Measurements from ENCODE around the gene MAP3K20. TPM values are rescaled to one million over a fixed set of nuclear protein-coding genes. Genes with fewer than 3 reads are reported as not detected.
"Not testable (repeated sequence)": the region's sequence is repeated elsewhere in the genome, so short reads cannot be mapped to it uniquely, and the experiment has no call there.

The MAP3K20 gene
- total RNA-seq, 1 experiment from 2014 or later = 44.5 TPM

DNA sequence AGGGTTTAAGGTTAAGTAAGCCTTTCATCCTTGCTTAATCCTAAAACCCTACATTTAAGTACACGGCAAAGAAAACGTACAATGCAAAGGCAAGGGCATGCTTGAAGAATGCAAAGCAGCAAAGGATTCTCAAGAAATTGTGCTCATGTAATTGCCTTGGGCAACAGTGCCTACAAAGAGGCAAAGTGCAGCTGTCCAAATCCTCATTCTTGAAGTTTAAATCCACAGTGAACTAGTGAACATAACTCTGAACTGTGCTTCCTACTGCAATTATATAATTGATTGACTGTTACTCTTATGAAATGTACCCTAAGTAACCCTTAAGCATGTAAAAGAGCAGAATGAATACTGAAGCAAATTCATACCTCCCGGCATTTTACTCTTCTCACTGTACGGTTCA lies 85.4 kb downstream of the MAP3K20 start:
- TF ChIP-seq, protein P1, sequence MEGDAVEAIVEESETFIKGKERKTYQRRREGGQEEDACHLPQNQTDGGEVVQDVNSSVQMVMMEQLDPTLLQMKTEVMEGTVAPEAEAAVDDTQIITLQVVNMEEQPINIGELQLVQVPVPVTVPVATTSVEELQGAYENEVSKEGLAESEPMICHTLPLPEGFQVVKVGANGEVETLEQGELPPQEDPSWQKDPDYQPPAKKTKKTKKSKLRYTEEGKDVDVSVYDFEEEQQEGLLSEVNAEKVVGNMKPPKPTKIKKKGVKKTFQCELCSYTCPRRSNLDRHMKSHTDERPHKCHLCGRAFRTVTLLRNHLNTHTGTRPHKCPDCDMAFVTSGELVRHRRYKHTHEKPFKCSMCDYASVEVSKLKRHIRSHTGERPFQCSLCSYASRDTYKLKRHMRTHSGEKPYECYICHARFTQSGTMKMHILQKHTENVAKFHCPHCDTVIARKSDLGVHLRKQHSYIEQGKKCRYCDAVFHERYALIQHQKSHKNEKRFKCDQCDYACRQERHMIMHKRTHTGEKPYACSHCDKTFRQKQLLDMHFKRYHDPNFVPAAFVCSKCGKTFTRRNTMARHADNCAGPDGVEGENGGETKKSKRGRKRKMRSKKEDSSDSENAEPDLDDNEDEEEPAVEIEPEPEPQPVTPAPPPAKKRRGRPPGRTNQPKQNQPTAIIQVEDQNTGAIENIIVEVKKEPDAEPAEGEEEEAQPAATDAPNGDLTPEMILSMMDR (IDR thresholded peaks at IDR 0.05; ENCODE audit: insufficient read depth in 1 of 2, low read depth in 1 of 2, low read length in 1 of 2, severe bottlenecking in 1 of 2, unreplicated experiment in 1 of 2) = no peak
- H3K9me3 ChIP-seq = no peaks in the 10 kb centered on the region
- no peaks in the 10 kb centered on the region; the same call in 1 of the 2 replicates for H3K36me3 ChIP-seq (ENCODE audit: control insufficient read depth, insufficient read depth, low read length)
- no peak for DNase-seq
- no peak overlapping the region for H3K4me3 ChIP-seq (ENCODE audit: low read depth, low read length)
- intact Hi-C loops (cut with micrococcal nuclease; ENCODE audit: unreplicated experiment) = no loop called here
- Mint-ChIP-seq H3K4me3 (ENCODE audit: unreplicated experiment) (no peak overlapping the region), H3K27ac (ENCODE audit: unreplicated experiment) (peak overlapping the region; percentile 10), H3K36me3 (ENCODE audit: insufficient read depth, unreplicated experiment) (peaks cover 15% of the 10 kb centered on the region), H3K27me3 (ENCODE audit: insufficient read depth, unreplicated experiment) (no peaks in the 10 kb centered on the region), H3K9me3 (ENCODE audit: unreplicated experiment) (peaks cover 2% of the 10 kb centered on the region), H3K4me1 (ENCODE audit: low read depth, unreplicated experiment) (peaks cover 20% of the 10 kb centered on the region)
- H3K4me1 ChIP-seq = peaks cover 21% of the 10 kb centered on the region
- no TSS peak for BruUV-seq (replicated peaks)
- ChIA-PET POLR2A (no interaction called here), CTCF (interaction anchor here (0.6 kb wide), 1 partner anchor 125 kb away, joined by 5 read pairs; no protein-coding TSS in a partner anchor)
- no peaks in the 10 kb centered on the region for H3K27me3 ChIP-seq (replicated peaks; ENCODE audit: control insufficient read depth, insufficient read depth, low read length)

DNA sequence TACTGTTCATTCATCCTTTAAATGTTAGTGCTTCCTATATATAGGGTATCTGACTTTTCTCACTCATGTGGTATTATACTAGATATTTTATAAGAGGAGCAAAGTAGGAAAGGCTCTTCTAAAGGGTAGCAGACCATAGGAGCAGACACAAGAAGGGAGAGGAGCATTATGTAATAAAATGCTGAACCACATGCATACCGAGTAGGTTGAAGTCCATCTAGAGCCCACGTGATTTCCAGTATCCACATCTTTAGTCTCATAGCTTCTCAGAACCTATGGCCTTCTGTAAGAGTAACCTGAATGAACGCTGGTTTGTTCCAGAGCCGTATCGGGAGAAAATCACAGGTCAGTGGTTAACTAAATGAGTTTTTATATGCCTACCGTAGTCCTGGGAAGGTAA lies 85.9 kb downstream of the MAP3K20 start:
- Mint-ChIP-seq H3K27ac (ENCODE audit: unreplicated experiment) (no peak overlapping the region), H3K36me3 (ENCODE audit: insufficient read depth, unreplicated experiment) (peaks cover 12% of the 10 kb centered on the region), H3K4me3 (ENCODE audit: unreplicated experiment) (no peak overlapping the region), H3K9me3 (ENCODE audit: unreplicated experiment) (no peaks in the 10 kb centered on the region), H3K27me3 (ENCODE audit: insufficient read depth, unreplicated experiment) (no peaks in the 10 kb centered on the region), H3K4me1 (ENCODE audit: low read depth, unreplicated experiment) (peaks cover 20% of the 10 kb centered on the region)
- ChIA-PET POLR2A (no interaction called here), CTCF (no interaction called here)
- no peaks in the 10 kb centered on the region; the same call in 1 of the 2 replicates for H3K36me3 ChIP-seq (ENCODE audit: control insufficient read depth, insufficient read depth, low read length)
- no peaks in the 10 kb centered on the region for H3K9me3 ChIP-seq
- no peaks in the 10 kb centered on the region for H3K27me3 ChIP-seq (replicated peaks; ENCODE audit: control insufficient read depth, insufficient read depth, low read length)
- no peak for DNase-seq
- no TSS peak for BruUV-seq (replicated peaks)
- intact Hi-C loops (cut with micrococcal nuclease; ENCODE audit: unreplicated experiment) = no loop called here
- TF ChIP-seq, protein P1 (IDR thresholded peaks at IDR 0.05; ENCODE audit: insufficient read depth in 1 of 2, low read depth in 1 of 2, low read length in 1 of 2, severe bottlenecking in 1 of 2, unreplicated experiment in 1 of 2) = no peak
- H3K4me3 ChIP-seq (ENCODE audit: low read depth, low read length) = no peak overlapping the region
- peaks cover 21% of the 10 kb centered on the region for H3K4me1 ChIP-seq

DNA sequence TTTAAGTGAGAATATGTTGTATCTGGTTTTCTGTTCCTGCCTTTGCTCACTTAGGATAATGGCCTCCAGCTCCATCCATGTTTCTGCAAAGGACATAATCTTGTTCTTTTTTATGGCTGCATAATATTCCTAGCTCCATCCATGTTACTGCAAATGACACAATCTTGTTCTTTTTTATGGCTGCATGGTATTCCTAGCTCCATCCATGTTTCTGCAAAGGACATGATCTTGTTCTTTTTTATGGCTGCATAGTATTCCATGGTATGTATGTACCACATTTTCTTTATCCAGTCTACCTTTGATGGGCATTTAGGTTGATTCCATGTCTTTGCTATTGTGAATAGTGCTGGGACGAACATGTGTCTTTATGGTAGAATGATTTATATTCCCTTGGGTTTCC lies 87.7 kb downstream of the MAP3K20 start:
- H3K36me3 ChIP-seq (ENCODE audit: control insufficient read depth, insufficient read depth, low read length); POLR2A ChIA-PET; H3K27me3 Mint-ChIP-seq (ENCODE audit: insufficient read depth, unreplicated experiment); DNase-seq; H3K36me3 Mint-ChIP-seq (ENCODE audit: insufficient read depth, unreplicated experiment); H3K27me3 ChIP-seq (replicated peaks; ENCODE audit: control insufficient read depth, insufficient read depth, low read length); BruUV-seq (replicated peaks); H3K4me3 ChIP-seq (ENCODE audit: low read depth, low read length); H3K4me3 Mint-ChIP-seq (ENCODE audit: unreplicated experiment); H3K9me3 ChIP-seq; H3K9me3 Mint-ChIP-seq (ENCODE audit: unreplicated experiment); intact Hi-C loops (cut with micrococcal nuclease; ENCODE audit: unreplicated experiment); H3K27ac Mint-ChIP-seq (ENCODE audit: unreplicated experiment): not testable (repeated sequence)
- CTCF ChIA-PET = interaction anchor here (0.6 kb wide), 1 partner anchor 32 kb away, joined by 7 read pairs; no protein-coding TSS in a partner anchor
- peaks cover 20% of the 10 kb centered on the region for H3K4me1 Mint-ChIP-seq (ENCODE audit: low read depth, unreplicated experiment)
- H3K4me1 ChIP-seq = peaks cover 21% of the 10 kb centered on the region

DNA sequence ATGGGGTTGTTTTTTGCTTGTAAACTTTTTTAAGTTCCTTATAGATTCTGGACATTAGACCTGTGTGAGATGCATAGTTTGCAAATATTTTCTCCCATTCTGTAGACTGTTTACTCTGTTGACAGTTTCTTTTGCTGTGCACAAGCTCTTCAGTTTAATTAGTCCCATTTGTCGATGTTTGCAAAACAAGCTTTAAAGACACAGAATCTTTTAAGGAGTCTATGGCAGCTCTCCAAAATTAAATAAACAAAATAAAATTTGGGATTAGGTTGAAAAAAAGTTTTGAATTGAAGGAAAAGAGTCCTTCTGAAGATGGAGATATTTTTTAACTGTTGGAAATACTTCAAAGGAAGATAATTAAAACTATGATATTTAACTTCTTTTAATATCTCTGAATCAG lies 88.8 kb downstream of the MAP3K20 start:
- peaks cover 21% of the 10 kb centered on the region for H3K4me1 ChIP-seq
- no peak overlapping the region for H3K4me3 Mint-ChIP-seq (ENCODE audit: unreplicated experiment)
- CTCF ChIA-PET = no interaction called here

More for the DNA sequence above, 88.8 kb downstream of the MAP3K20 start:
- H3K27me3 ChIP-seq (replicated peaks; ENCODE audit: control insufficient read depth, insufficient read depth, low read length) = no peaks in the 10 kb centered on the region
- no peak overlapping the region for H3K4me3 ChIP-seq (ENCODE audit: low read depth, low read length)
- H3K36me3 Mint-ChIP-seq (ENCODE audit: insufficient read depth, unreplicated experiment) = peaks cover 6% of the 10 kb centered on the region
- TF ChIP-seq, protein P1 (IDR thresholded peaks at IDR 0.05; ENCODE audit: insufficient read depth in 1 of 2, low read depth in 1 of 2, low read length in 1 of 2, severe bottlenecking in 1 of 2, unreplicated experiment in 1 of 2) = no peak
- H3K36me3 ChIP-seq (ENCODE audit: control insufficient read depth, insufficient read depth, low read length) = no peaks in the 10 kb centered on the region; the same call in 1 of the 2 replicates
- intact Hi-C loops (cut with micrococcal nuclease; ENCODE audit: unreplicated experiment) = no loop called here
- no peak for DNase-seq
- H3K27ac Mint-ChIP-seq (ENCODE audit: unreplicated experiment) = no peak overlapping the region
- BruUV-seq (replicated peaks) = no TSS peak
- no peaks in the 10 kb centered on the region for H3K9me3 Mint-ChIP-seq (ENCODE audit: unreplicated experiment)
- H3K27me3 Mint-ChIP-seq (ENCODE audit: insufficient read depth, unreplicated experiment) = no peaks in the 10 kb centered on the region
- H3K9me3 ChIP-seq = no peaks in the 10 kb centered on the region
- POLR2A ChIA-PET = no interaction called here
- peaks cover 15% of the 10 kb centered on the region for H3K4me1 Mint-ChIP-seq (ENCODE audit: low read depth, unreplicated experiment)
